HCT116 (cell line): Measurements from ENCODE around the gene TFF2. TPM values are rescaled to one million over a fixed set of nuclear protein-coding genes. Genes with fewer than 3 reads are reported as not detected.

Experiments used
- ATAC-seq: fragments of 200-7000 bp; cut with Tn5 transposase; 2 replicates; pipeline ENCODE4 v1.9.1; 2020; ENCODE audit warnings: mild to moderate bottlenecking, moderate library complexity
- BruUV-seq: library from RNA; stranded (reverse); fragments of 400-500 nt; replicated peaks from 2 replicates; lab custom pipeline; 2021; lab: Mats Ljungman, UMichigan
- CTCF ChIA-PET: fragments of 300-600 bp; sonication (Branson Sonifier 250); formaldehyde crosslinking; loops from one replicate; lab custom pipeline; 2021; ENCODE audit warnings: antibody characterized with exemption; lab: Charles Lee
- POLR2A ChIA-PET: fragments of 300-600, 350-600 bp; sonication (Branson Sonifier 250); formaldehyde crosslinking; loops from one replicate; lab custom pipeline; 2021; ENCODE audit warnings: antibody characterized with exemption; lab: Charles Lee
- RAD21 ChIA-PET, 2 experiments: fragments of 300-600 bp; sonication (Branson Sonifier 250); formaldehyde crosslinking; loops; one replicate each; lab custom pipeline; 2023; ENCODE audit warnings: low total read pairs in 2 of 2; ENCODE audit not compliant: uncharacterized antibody in 2 of 2, unreplicated experiment in 2 of 2, low non-redundant PET in 1 of 2; lab: Charles Lee
- DNase-seq: peaks from one replicate; pipeline ENCODE4 v3.0.0-alpha.2; 2010; ENCODE audit warnings: low read depth, low spot score
- H2AFZ ChIP-seq: fragments of 200-600 bp; shearing (Covaris generic), sonication (generic); 2 replicates; pipeline ENCODE4 v1.6.1; 2017; ENCODE audit warnings: low read depth, mixed run types, mixed read lengths, antibody characterized with exemption, low read length; ENCODE audit not compliant: poor library complexity, severe bottlenecking
- H3K27ac ChIP-seq: 2 replicates; pipeline ENCODE4 v1.5.1; 2012; ENCODE audit warnings: low read depth, low read length
- H3K27me3 ChIP-seq: fragments of 200-600 bp; sonication (generic); 2 replicates; pipeline ENCODE4 v1.6.1; 2016; ENCODE audit warnings: mixed run types, low read length, mixed read lengths; ENCODE audit not compliant: insufficient read depth
- H3K36me3 ChIP-seq, 2 experiments: fragments of 200-500 bp in 1 of 2; fragments of 200-600 bp in 1 of 2; sonication (Bioruptor generic) in 1 of 2; sonication (generic) in 1 of 2; 2 replicates each; pipeline versions ENCODE4 v1.5.1 to v1.6.1; 2014 to 2016; ENCODE audit warnings: low read length in 2 of 2, inconsistent platforms in 1 of 2, mixed read lengths in 1 of 2, mixed run types in 1 of 2; ENCODE audit not compliant: insufficient read depth in 2 of 2, control insufficient read depth in 1 of 2
- H3K4me1 ChIP-seq, 2 experiments: fragments of 200-600 bp in 1 of 2; sonication (generic) in 1 of 2; 2 replicates each; pipeline versions ENCODE4 v1.5.1 to v1.6.1; 2012 to 2017; ENCODE audit warnings: low read length in 2 of 2, inconsistent platforms in 1 of 2, mild to moderate bottlenecking in 1 of 2, mixed read lengths in 1 of 2, mixed run types in 1 of 2, moderate library complexity in 1 of 2; ENCODE audit not compliant: insufficient read depth in 2 of 2, control insufficient read depth in 1 of 2
- H3K4me2 ChIP-seq: fragments of 200-600 bp; sonication (generic); 2 replicates; pipeline ENCODE4 v1.6.1; 2017; ENCODE audit warnings: mixed run types, low read length, mixed read lengths
- H3K4me3 ChIP-seq, 2 experiments: fragments of 200-600 bp in 1 of 2; sonication (generic) in 1 of 2; replicated peaks in 1 of 2; 2 replicates each; pipeline ENCODE4 v1.5.1; 2011 to 2016; ENCODE audit warnings: low read length in 2 of 2, control low read depth in 1 of 2, low read depth in 1 of 2, mild to moderate bottlenecking in 1 of 2, mixed read lengths in 1 of 2, mixed run types in 1 of 2
- H3K79me2 ChIP-seq: fragments of 200-600 bp; sonication (generic); 2 replicates; pipeline ENCODE4 v1.6.1; 2017; ENCODE audit warnings: mild to moderate bottlenecking, mixed run types, low read length, moderate library complexity, mixed read lengths; ENCODE audit not compliant: insufficient read depth
- H3K9ac ChIP-seq: fragments of 200-600 bp; sonication (generic); 2 replicates; pipeline ENCODE4 v1.6.1; 2016; ENCODE audit warnings: low read length, mixed read lengths
- H3K9me2 ChIP-seq: fragments of 200-600 bp; sonication (generic), shearing (Covaris generic); 2 replicates; pipeline ENCODE4 v1.6.1; 2017; ENCODE audit warnings: mixed run types, mild to moderate bottlenecking, moderate library complexity; ENCODE audit not compliant: insufficient read depth
- H3K9me3 ChIP-seq, 2 experiments: fragments of 200-500 bp in 1 of 2; fragments of 200-600 bp in 1 of 2; sonication (Bioruptor generic) in 1 of 2; sonication (generic) in 1 of 2; 2 replicates each; pipeline ENCODE4 v1.6.1; 2014 to 2017; ENCODE audit warnings: low read length in 2 of 2, mixed read lengths in 2 of 2, inconsistent platforms in 1 of 2, low read depth in 1 of 2, mild to moderate bottlenecking in 1 of 2, mixed run types in 1 of 2, moderate library complexity in 1 of 2; ENCODE audit not compliant: control insufficient read depth in 1 of 2, insufficient read depth in 1 of 2
- H4K20me1 ChIP-seq: fragments of 200-600 bp; sonication (generic), shearing (Covaris generic); 2 replicates; pipeline ENCODE4 v1.6.1; 2017; ENCODE audit warnings: mixed run types, mild to moderate bottlenecking, moderate library complexity; ENCODE audit not compliant: insufficient read depth
- EZH2phosphoT487 ChIP-seq: fragments of 200-600 bp; IDR thresholded peaks from 2 replicates; pipeline ENCODE4 v1.6.1; 2018; ENCODE audit warnings: antibody characterized with exemption, borderline replicate concordance
- FOSL1 ChIP-seq: IDR thresholded peaks from 2 replicates; pipeline ENCODE4 v1.6.1; 2012; ENCODE audit warnings: low read depth
- POLR2A ChIP-seq: IDR thresholded peaks from 2 replicates; pipeline ENCODE4 v1.7.0; 2011; ENCODE audit warnings: borderline replicate concordance; ENCODE audit not compliant: insufficient read depth, insufficient read length; ENCODE audit errors: extremely low read depth
- SIN3A ChIP-seq: IDR thresholded peaks from 2 replicates; pipeline ENCODE4 v1.6.1; 2012; ENCODE audit warnings: low read depth
- SRF ChIP-seq: IDR thresholded peaks from 2 replicates; pipeline ENCODE4 v1.6.1; 2012; ENCODE audit warnings: low read depth
- TCF7L2 ChIP-seq: IDR thresholded peaks from 2 replicates; pipeline ENCODE4 v1.7.0; 2011; ENCODE audit warnings: borderline replicate concordance, inconsistent platforms; ENCODE audit not compliant: insufficient read depth, insufficient read length; ENCODE audit errors: extremely low read depth
- intact Hi-C: fragments of 100-400 bp; cut with micrococcal nuclease; formaldehyde crosslinking; loops from 2 replicates; pipeline ENCODE4 v1.10.0; 2022
- total RNA-seq: library from RNA; stranded (reverse); gene quantifications from one replicate; pipeline ENCODE4 v1.2.1, GENCODE V29; 2021; ENCODE audit not compliant: unreplicated experiment
- TF ChIP-seq, protein P1 (sequence below), 3 experiments: fragments of 200-600 bp in 1 of 3; sonication (generic) in 1 of 3; IDR thresholded peaks in 2 of 3; conservative IDR thresholded peaks in 1 of 3; 2 replicates each; pipeline ENCODE4 v1.5.1; 2012 to 2017; ENCODE audit warnings: low read depth in 2 of 3, low read length in 2 of 3, antibody characterized with exemption in 1 of 3, borderline replicate concordance in 1 of 3, control low read depth in 1 of 3, mild to moderate bottlenecking in 1 of 3, mixed read lengths in 1 of 3, mixed run types in 1 of 3, moderate library complexity in 1 of 3; ENCODE audit not compliant: insufficient read depth in 1 of 3

The TFF2 gene
- total RNA-seq, 1 experiment from 2014 or later: not detected

DNA sequence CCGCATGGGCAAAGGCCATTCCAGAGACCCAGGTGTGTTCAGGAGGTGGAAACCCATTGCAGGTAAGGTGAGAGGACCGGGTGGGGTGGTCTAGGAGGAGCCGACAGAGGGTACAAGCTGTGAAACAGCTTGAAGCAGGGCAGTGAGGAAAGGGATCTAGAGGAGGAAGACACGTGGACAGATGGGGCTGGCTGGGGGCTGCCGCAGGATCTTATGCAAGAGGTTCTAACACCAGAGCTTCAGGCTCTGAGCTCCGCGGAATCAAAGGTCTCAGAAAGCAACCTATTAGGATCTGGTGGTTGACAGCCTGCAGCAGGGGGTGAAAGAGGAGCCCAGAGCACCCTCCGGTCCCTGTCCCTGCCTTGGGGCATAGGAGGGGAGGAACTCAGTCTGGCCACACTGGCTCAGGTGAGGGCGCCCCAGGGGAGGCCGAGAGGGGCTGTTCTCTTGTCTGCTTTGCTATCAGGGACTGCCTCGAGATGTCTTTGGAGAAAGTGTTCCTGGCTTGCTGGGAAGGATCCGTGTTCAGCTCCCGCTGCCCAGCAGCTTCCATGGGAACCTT is 13.6 kb upstream of the TFF2 start:
- Histone ChIP-seq H3K79me2 (no peaks in the 10 kb centered on the region), H3K4me3 (no peak overlapping the region), H3K4me1 (no peaks in the 10 kb centered on the region), H3K9me3 (no peaks in the 10 kb centered on the region), H3K27me3 (no peaks in the 10 kb centered on the region), H3K9ac (no peak overlapping the region), H3K36me3 (no peaks in the 10 kb centered on the region), H2AFZ (no peak overlapping the region), H3K9me2 (no peaks in the 10 kb centered on the region), H3K27ac (no peak overlapping the region), H4K20me1 (no peaks in the 10 kb centered on the region), H3K4me2 (no peak overlapping the region)
- intact Hi-C loops: no loop called here
- POLR2A ChIA-PET: no interaction called here
- ATAC-seq: no peak
- CTCF ChIA-PET: no interaction called here
- no peak for DNase-seq
- no peak for TF ChIP-seq SIN3A
- no peak for TF ChIP-seq POLR2A
- TF ChIP-seq FOSL1: no peak
- no peak for TF ChIP-seq SRF
- RAD21 ChIA-PET: no interaction called here
- no TSS peak for BruUV-seq

DNA sequence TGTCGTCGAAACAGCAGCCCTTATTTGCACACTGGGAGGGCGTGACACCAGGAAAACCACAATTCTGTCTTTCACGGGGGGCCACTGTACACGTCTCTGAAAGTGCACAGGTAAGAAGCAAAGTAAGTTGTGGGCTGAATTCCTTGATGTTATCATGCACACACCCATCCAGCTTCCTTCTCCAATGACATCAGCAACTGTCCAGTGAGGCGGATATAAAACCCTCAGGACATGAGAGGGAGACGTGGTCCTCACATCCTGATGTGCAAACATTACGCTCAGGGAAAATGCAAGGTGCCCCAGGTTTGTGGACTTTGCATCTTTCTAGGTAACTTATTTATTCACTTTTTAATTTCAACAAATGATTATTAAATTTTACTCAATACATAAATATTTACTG is 12.5 kb upstream of the TFF2 start:
- H3K4me2 ChIP-seq: no peak overlapping the region
- POLR2A ChIA-PET: no interaction called here

More for the DNA sequence above, 12.5 kb upstream of the TFF2 start:
- TF ChIP-seq FOSL1: no peak
- no peak for TF ChIP-seq EZH2phosphoT487
- TF ChIP-seq TCF7L2: no peak
- TF ChIP-seq, protein P1, sequence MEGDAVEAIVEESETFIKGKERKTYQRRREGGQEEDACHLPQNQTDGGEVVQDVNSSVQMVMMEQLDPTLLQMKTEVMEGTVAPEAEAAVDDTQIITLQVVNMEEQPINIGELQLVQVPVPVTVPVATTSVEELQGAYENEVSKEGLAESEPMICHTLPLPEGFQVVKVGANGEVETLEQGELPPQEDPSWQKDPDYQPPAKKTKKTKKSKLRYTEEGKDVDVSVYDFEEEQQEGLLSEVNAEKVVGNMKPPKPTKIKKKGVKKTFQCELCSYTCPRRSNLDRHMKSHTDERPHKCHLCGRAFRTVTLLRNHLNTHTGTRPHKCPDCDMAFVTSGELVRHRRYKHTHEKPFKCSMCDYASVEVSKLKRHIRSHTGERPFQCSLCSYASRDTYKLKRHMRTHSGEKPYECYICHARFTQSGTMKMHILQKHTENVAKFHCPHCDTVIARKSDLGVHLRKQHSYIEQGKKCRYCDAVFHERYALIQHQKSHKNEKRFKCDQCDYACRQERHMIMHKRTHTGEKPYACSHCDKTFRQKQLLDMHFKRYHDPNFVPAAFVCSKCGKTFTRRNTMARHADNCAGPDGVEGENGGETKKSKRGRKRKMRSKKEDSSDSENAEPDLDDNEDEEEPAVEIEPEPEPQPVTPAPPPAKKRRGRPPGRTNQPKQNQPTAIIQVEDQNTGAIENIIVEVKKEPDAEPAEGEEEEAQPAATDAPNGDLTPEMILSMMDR (IDR thresholded peaks at IDR 0.05 in 2 of 3, conservative IDR thresholded peaks at IDR 0.05 in 1 of 3; ENCODE audit: borderline replicate concordance in 1 of 3, insufficient read depth in 1 of 3, low read depth in 2 of 3, low read length in 2 of 3): no peak
- Histone ChIP-seq H3K36me3 (no peaks in the 10 kb centered on the region), H3K27me3 (no peaks in the 10 kb centered on the region), H3K9me2 (no peaks in the 10 kb centered on the region), H3K9ac (no peak overlapping the region), H2AFZ (no peak overlapping the region), H3K4me3 (no peak overlapping the region), H3K9me3 (no peaks in the 10 kb centered on the region), H4K20me1 (no peaks in the 10 kb centered on the region), H3K4me1 (no peaks in the 10 kb centered on the region), H3K79me2 (no peaks in the 10 kb centered on the region), H3K27ac (no peak overlapping the region)
- CTCF ChIA-PET: no interaction called here
- no peak for DNase-seq
- RAD21 ChIA-PET: interaction anchor here in 1 of 2 experiments (0.6 kb wide), 1 partner anchor 87 kb away, joined by 7 read pairs; no protein-coding TSS in a partner anchor
- no TSS peak for BruUV-seq
- intact Hi-C loops: no loop called here
- ATAC-seq: no peak
